GM18870 (cell line): ENCODE measurements around the gene MIEF2.

Experiments
- ATAC-seq: cut with Tn5 transposase; IDR thresholded peaks from one replicate; pipeline ENCODE4 v1.9.1; 2021; ENCODE audit warnings: moderate library complexity; ENCODE audit not compliant: unreplicated experiment

MIEF2 gene

DNA sequence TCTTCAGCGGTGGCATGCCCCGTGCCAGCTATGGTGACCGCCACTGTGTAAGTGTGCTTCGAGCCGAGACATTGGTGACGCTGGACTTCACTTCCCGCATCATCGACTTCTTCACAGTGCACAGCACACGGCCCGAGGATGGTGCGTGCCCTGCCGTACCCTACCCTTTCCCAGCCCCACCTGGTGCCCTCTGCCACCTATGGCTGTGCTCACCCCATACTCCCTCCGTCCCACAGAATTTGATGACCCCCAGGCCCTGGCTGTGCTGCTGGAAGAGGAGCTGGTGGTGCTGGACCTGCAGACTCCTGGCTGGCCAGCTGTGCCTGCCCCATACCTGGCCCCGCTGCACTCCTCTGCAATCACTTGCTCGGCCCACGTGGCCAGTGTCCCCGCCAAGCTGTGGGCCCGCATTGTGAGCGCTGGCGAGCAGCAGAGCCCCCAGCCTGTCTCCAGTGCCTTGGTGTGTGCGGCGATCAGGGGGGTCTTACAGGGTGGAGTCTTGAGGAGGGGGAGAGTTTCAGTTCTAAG is 25.5 kb upstream of the MIEF2 start:
- ATAC-seq, result no peak

DNA sequence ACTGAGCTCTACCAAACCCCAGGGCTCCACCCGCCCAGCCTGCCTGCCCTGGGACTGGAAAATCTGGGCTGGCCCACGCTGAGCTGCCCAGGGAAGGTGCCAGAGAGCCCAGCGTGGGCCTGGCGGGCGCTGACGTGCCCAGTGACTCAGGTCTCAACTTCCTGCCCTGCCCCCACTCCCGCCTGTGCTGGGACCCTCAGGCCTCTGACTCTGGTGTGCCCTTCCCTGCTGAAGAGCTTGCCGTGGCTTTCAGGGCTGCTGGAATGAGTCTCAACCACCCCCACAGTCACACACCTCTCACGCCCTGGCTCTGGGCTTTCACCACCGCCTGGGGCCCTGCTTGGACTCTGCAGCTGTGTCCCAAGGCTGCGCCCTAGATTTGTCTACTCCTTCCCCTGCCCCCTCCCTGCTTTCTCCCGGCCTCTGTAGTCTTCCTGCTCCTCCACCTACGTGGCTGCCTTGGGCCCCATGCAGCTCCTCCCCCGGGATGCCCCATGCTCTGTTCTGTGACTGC is 24.7 kb upstream of the MIEF2 start:
- no peak for ATAC-seq

DNA sequence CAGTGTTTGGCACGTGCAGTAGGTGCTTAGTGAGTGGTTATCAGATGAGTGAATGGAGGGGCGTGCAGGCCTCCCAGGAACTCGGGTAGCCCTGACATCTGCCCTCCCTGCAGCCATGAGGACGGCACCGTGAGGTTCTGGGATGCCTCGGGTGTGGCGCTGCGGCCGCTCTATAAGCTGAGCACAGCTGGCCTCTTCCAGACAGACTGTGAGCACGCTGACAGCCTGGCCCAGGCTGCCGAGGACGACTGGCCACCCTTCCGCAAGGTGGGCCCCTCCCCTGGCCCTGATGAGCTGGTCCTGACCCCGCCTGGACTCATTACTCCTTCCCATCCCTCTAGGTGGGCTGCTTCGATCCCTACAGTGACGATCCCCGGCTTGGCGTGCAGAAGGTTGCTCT is 24.0 kb upstream of the MIEF2 start:
- no peak for ATAC-seq

DNA sequence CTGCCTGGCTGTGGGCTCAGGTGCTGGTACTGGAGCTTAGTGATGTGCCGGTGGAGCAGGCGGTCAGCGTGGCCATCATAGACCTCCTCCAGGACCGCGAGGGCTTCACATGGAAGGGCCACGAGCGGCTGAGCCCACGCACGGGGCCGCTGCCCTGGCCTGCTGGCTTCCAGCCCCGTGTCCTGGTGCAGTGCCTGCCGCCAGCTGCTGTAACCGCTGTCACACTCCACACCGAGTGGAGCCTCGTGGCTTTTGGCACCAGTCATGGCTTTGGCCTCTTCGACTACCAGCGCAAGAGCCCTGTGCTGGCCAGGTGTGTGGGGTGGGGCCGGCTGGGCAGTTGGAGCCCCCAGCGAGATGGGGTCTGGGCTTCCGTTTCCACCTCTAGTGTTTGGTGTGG is 23.0 kb upstream of the MIEF2 start:
- no peak for ATAC-seq

DNA sequence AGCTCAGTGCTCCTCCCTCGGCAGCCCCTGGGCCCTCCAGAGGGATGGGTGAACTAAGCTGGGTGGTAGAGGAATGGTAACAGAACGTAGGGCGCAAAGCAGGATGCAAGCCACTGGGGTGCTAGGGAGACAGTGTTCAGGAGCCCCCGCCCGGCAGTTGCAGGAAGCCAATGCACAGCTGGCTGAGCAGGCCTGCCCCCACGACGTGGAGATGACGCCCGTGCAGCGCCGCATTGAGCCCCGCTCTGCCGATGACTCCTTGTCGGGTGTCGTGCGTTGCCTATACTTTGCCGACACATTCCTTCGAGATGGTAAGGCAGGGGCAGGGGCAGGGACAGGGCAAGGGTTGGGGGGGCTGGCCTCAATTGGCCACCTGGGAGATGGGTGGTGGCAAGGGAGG is 22.2 kb upstream of the MIEF2 start:
- no peak for ATAC-seq

DNA sequence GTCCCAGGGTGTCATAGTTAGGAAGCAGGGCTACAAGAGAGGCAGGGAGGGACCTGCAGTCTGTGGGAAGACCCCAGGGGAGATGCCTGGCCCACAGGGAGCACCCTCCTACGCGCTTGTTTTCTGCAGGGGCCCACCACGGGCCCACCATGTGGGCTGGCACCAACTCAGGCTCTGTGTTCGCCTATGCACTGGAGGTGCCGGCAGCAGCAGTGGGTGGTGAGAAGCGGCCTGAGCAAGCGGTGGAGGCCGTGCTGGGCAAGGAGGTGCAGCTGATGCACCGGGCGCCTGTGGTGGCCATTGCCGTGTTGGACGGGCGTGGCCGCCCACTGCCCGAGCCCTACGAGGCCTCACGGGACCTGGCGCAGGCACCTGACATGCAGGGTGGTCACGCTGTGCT is 20.0 kb upstream of the MIEF2 start:
- no peak for ATAC-seq

DNA sequence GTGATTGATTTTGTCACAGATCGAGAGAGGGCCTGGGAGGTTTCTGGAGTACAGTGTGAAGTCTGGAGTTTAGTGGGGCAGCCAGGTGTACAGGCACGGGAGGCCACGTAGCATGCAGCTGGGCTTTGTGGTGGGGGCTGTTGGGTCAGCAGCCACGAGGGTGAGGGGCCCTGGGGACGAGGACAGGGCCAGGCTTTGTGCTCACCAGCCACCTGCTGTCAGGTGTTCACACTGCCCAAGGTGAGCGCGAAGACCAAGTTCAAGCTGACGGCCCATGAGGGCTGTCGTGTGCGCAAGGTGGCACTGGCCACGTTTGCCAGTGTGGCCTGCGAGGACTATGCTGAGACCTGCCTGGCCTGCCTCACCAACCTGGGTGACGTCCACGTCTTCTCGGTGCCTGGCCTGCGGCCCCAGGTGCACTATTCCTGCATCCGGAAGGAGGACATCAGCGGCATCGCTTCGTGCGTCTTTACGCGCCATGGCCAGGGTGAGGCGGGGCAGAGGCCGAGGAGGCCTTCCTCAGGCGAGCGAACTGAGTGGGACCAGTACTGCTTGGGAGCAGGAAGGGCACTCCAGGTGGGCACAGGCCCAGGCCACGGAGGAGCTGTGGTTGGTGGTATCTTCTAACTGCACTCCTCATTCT is 19.1 kb upstream of the MIEF2 start:
- no peak for ATAC-seq

DNA sequence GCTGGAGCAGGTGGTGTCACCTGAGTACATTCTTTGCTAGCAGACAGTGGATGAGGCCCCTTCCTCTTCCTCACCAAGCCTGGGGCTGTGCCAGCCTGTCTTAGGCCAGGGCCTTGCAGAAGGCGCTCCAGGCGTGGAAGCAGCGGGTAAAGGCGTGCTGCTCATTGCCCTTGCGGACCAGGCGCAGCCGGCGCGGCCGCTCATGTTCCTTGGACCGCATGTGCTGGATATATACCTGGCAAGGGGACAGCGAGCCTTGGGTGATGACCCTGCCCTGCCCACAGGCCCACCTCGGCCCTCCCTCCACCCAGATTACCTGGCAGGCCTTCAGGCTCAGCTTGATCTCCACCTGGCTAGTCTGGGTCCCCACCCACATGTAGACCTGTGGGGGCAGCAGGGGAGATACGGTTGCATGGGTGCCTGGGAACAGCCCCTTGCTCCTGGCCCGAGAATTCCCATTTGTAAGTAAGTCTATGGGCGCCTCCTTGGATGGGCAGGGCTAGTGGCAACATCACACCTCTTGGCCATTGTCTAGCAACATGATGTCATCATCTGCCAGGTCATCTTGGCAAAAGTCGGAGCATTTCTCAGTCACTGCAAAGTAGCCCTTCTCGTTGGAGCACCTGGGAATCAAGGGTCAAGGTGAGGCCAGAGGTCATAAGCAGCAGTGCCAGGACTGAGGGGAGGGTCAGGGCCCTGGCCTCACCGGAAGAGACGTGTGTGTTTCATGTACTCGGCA is 15.3 kb upstream of the MIEF2 start:
- no peak for ATAC-seq

DNA sequence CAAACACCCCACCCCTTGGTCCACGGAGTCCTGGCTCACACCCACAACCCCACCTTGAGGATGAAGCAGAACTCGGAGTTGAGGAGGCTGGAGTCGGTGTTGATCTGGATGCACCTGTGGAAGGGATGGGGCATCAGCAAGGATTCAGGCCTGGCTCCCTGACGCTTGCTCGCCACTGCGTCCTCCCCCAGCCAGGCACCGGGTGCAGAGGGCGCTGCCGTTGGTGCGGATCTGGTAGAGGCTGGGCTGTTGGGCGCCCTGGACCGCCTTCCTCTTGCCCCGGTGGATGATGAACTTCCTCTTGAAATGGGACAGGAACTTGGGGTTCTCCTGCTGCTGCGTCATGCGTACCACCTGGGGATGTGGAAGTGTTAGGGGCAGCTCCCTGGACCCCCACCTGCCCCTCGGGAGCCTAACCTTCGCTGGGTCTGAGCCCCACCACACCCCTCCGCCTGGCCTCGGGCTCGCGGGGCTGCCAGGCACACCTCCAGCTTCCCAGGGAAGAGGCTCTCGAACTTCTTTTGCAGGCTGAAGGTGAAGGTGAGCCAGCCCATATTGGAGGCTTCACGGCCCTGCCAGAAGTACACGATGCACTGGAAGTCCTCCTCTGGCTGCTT is 14.2 kb upstream of the MIEF2 start:
- ATAC-seq, result no peak

DNA sequence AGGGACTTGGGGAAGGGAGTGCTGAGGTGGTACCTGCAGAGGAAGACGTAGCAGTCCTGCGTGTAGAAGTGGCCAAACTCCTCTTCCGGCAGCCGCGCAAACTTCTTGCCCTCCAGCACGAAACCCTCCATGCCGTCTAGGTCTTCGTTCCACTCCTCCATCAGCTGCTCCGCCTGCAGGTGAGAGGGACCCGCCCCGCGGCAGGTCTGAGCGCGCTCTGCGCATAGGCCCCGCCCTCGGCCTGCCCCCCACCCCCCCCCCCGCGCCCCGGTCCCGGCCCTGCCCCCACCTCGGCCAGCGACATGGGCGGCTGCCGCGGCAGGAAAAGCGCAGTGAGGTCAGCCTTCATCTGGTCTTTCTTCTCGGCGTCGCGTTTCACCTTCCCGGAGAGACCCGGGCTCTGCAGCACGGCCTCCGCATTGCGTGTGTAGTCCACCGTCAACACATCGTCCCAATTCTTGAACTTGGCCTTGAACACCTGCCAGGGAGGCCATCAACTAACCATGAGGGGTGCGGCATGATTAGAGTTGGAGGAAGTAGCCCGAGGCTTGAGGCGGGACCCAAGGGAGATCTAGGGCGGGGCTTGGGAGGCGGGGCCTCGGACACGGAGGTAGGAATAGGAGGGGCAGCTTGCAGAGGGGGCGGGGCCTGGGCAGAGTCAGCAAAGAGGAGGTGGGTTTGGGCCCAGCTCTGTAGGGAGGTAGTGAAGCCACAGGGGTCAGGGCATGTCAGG is 13.4 kb upstream of the MIEF2 start:
- ATAC-seq, result no peak

DNA sequence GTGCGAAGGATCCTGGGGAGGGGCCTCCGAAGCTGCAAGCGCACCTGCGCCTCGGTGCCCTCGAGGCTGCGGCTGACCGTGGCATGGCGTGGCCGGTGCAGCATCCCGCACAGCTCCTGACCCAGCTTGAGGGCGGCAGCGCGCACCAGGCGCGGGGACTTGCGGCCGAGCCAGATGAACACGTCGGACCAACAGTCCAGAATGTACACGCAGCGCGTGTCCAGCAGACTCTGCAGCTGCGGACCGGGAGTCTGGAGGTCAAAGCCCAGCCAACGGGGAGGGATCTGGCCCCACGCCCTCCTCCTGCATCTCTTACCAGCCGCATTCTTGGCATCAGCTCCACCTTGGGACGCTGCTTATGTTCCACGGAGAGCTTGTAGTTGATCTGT is 12.9 kb upstream of the MIEF2 start:
- ATAC-seq, result no peak

DNA sequence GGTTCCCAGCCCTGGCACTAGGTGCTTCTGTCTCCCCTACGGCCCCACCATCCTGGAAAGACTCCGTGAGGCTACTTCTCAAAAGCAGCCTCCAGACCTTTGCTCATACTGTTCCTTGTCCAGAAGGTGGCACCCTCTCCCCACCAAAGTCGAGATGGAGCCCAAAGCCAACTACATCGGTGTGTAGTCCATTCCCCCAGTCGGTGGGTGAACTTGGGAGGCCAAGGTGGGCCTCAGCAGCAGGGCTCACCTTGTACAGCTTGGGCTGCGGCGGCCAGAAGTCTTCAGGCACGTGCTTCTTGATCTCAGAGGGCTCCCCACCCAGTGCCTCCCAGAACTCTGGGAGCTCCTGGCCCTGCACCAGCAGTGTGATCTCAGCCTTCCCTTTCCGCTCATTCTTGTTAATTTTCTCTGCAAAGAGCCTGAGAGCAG is 12.1 kb upstream of the MIEF2 start:
- no peak for ATAC-seq

DNA sequence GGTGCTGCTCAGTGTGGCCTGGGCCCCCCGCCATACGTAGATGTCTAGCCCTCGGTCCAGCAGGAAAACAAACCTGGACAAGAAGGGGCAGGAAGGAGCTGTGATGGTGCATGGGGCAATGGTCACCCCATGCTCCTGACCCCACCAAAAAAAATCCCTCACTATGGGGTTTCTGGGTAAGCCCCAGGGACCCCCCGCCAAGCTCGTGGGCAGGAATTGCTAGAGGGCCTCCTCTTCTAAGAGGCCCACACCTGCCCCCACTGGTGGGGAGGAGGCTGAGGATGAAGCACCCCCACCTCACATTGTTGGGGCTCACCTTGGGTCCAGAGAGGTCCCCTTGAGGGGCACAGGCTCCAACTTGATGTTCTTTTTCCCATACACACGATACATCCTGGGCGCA is 11.7 kb upstream of the MIEF2 start:
- no peak for ATAC-seq

DNA sequence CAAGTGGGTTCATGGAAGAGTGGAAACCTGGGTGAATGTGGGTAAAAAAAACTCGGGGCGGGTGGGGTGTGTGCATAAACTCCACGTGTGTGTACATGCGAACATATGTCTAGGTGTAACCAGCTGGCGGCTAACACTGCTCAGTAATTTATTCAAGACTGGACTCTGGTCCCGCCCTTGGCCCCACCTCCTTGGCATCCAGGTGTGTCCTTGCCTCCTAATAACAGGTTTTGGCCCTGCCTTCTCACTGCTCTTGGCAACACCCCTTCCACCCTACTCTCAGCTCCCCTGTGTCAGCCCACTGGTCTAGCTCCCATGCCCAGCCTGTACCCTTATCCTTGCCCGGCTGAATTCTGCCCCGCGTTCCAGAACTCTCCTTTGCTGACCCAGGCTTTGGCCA is 10.2 kb upstream of the MIEF2 start:
- ATAC-seq, result no peak

DNA sequence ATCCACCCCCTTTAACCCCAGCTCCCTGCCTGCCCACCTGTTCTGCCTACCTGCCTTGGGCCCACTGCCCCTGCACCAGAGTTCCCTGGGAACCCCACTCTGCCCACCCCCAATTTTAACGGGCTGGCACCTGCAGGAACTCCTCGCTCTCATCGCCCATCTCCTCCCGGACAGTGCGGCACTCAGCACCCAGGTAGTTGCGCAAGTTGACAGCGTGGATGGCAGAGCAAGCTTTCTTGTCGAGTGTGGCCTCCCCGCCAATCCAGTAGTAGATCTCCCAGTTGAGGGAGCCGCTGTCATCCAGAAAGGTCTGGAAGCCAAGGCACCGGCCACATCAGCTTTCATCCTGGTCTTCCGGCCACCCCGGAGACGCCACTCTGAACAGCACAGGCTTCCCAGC is 9.8 kb upstream of the MIEF2 start:
- ATAC-seq, result no peak

DNA sequence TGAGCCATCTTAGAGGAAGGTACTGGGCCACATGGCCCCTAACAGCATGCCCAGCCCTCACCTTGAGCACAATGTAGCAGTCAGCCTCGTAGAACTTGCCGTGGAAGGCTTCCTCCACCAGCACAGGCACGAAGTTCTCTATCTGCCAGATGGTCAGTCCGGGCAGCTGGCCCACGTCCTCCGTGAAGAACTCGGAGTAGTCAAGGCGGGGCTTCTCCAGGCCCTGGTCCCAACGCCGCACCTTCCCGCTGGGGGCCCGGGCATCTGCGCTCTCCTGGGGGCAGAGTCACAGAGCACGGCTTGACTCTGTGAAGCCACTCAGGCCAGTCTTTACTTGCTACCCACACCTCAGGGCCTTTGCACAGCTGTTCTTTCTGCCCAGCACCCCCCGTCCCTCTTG is 9.3 kb upstream of the MIEF2 start:
- ATAC-seq, result no peak

DNA sequence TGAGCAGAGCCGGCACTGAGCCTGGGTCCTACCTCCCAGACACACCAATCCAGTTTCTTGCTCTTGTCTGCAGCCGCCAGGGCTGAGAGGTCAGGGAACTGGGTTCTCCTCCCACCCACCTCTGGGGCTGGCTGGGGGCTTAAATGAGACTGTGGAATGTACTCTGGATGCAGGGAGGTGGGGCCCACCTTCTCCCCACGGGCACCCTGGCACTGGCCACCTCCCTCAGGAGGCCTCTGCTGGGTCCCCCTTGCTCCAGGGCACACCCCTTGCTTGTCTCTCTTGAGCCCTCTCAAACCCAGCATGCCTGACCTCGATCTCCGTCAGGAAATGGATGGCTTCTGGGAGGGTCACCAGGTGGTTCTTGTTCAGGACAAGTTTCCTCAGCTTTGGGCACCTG is 8.3 kb upstream of the MIEF2 start:
- ATAC-seq, result no peak

DNA sequence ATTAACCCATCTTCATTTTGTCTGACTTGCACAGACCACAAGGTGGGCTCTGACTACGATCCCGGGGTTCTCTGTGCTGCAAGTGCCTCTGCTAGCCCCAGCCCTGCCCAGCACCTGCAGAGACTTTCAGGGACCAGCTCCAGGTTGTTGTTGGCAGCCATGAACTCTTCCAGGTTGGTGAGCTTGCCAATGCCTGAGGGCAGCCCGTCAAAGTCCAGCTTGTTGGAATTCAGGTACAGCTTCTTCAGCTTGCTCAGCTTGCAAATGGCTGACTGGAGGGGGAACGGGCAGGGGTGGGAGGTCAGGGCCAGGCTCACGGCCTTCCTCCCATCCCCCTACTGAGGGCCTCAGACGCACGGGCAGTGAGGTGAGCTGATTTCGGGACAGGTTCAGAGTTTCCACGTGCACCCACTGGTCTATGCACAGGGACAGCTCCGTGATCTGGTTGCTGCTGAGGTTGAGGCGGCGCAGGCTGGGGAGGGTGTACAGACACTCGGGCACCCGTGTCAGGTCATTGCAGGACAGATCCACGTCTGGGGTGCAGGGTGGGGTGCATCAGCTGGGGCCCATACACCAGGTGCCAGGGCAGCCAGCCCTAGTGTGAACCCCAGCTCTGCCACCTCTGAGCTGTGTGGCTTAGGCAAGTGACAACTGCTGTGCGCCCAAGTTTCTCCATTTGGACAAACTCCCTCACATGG is 7.1 kb upstream of the MIEF2 start:
- no peak for ATAC-seq

DNA sequence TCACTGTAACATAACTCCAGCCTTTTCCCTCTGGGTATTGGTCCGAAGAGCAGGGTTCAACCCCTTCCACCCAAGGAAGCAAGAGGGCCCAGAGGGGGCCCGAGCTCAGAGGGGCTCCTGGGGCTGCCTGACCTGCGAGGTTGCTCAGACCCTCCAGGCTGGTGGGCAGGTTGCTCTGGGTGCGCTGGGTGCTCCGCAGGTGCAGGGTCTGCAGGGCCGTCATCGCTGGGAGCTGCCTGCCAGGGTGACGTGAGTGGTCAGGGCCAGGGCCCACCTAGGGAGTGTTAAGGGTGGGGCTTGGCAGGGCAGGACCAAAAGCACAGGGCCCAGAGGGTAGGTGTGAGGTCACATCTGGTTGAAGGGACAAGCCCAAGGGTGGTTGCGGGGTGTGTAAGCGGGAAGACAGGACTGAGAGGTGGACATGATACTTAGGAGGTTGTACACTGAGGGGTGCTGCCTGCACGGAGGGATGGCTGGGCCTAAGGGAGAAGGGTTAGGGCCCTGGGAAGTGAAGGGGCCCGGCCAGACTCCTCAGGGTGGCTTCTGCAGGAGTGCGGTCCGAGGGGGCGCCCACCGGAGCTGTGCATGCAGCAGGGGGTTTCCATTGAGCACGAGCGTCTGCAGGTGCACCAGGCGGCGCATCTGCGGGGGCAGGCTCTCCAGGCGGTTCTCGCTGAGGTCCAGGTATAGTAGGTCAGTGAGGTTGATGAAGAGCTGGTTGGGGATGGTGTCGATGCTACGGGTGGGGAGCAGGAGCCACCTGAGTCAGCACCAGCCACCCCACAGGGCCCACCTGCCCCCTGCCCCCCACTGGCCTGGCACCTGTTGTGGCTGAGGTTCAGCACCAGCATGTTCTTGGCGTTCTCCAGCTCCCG is 6.3 kb upstream of the MIEF2 start:
- no peak for ATAC-seq
